DND-41 (cell line): ENCODE results near the gene FOXP1.

Experiments used
- ATAC-seq: fragments of 200-7000 bp; cut with Tn5 transposase; 3 replicates; pipeline ENCODE4 v1.9.1; 2021; ENCODE audit warnings: low read depth; ENCODE audit not compliant: insufficient read depth
- DNase-seq: peaks from one replicate; pipeline ENCODE4 v3.0.0-alpha.2; 2020
- H2AFZ ChIP-seq: 2 replicates; pipeline ENCODE4 v1.6.0; 2012; ENCODE audit warnings: low read depth, low read length
- H3K27ac ChIP-seq: 2 replicates; pipeline ENCODE4 v1.5.1; 2012; ENCODE audit warnings: low read length, inconsistent platforms
- H3K27me3 ChIP-seq: fragments of 200-600 bp; sonication (generic); 2 replicates; pipeline ENCODE4 v1.6.0; 2012; ENCODE audit warnings: low read length, mild to moderate bottlenecking, inconsistent platforms; ENCODE audit not compliant: insufficient read depth, poor library complexity
- H3K36me3 ChIP-seq: 2 replicates; pipeline ENCODE4 v1.5.1; 2012; ENCODE audit warnings: low read length, inconsistent platforms; ENCODE audit not compliant: insufficient read depth
- H3K4me1 ChIP-seq: 2 replicates; pipeline ENCODE4 v1.5.1; 2012; ENCODE audit warnings: mild to moderate bottlenecking, low read length; ENCODE audit not compliant: insufficient read depth
- H3K4me2 ChIP-seq: 2 replicates; pipeline ENCODE4 v1.6.0; 2012; ENCODE audit warnings: mild to moderate bottlenecking, moderate library complexity, low read length, inconsistent platforms; ENCODE audit not compliant: insufficient read depth
- H3K4me3 ChIP-seq, 2 experiments: fragments of 200-600 bp in 1 of 2; shearing (Covaris generic) in 1 of 2; 2 replicates each; pipeline ENCODE4 v1.5.1; 2012 to 2016; ENCODE audit warnings: inconsistent platforms in 2 of 2, low read length in 2 of 2, mild to moderate bottlenecking in 2 of 2, low read depth in 1 of 2, moderate library complexity in 1 of 2
- H3K79me2 ChIP-seq: 2 replicates; pipeline ENCODE4 v1.6.0; 2012; ENCODE audit warnings: low read length, inconsistent platforms; ENCODE audit not compliant: insufficient read depth
- H3K9ac ChIP-seq: 2 replicates; pipeline ENCODE4 v1.6.0; 2012; ENCODE audit warnings: low read depth, mild to moderate bottlenecking, inconsistent platforms, low read length, moderate library complexity
- H3K9me3 ChIP-seq: 2 replicates; pipeline ENCODE4 v1.5.1; 2012; ENCODE audit warnings: low read length, moderate library complexity, mild to moderate bottlenecking, inconsistent platforms; ENCODE audit not compliant: insufficient read depth, severe bottlenecking
- H4K20me1 ChIP-seq: 2 replicates; pipeline ENCODE4 v1.6.0; 2012; ENCODE audit warnings: low read length; ENCODE audit not compliant: insufficient read depth
- CTCF ChIP-seq: IDR thresholded peaks from 2 replicates; pipeline ENCODE4 v1.5.1; 2012; ENCODE audit warnings: borderline replicate concordance, low read length, moderate library complexity, mild to moderate bottlenecking; ENCODE audit not compliant: poor library complexity, severe bottlenecking; ENCODE audit errors: extremely low read depth
- EZH2 ChIP-seq: IDR thresholded peaks from 3 replicates; pipeline ENCODE4 v1.6.1; 2012; ENCODE audit warnings: borderline replicate concordance, low read depth, mild to moderate bottlenecking, moderate library complexity, low read length, inconsistent platforms; ENCODE audit not compliant: severe bottlenecking

The FOXP1 gene

GRCh38 chr3:71524672-71525071, 58.9 kb downstream of the FOXP1 start:
- no peak overlapping the region for H2AFZ ChIP-seq
- no peak overlapping the region for H3K27ac ChIP-seq
- ATAC-seq, result no peak
- no peak overlapping the region for H3K9ac ChIP-seq
- H3K27me3 ChIP-seq, result no peaks in the 10 kb centered on the region
- no peak for DNase-seq
- no peak for TF ChIP-seq EZH2
- no peak for TF ChIP-seq CTCF
- H3K9me3 ChIP-seq, result no peaks in the 10 kb centered on the region
- no peak overlapping the region for H3K4me3 ChIP-seq
- peaks cover 6% of the 10 kb centered on the region; the same call in 1 of the 2 replicates for H4K20me1 ChIP-seq
- 0 out of 2 replicates have a peak, but pooled peaks cover 7% of the 10 kb centered on the region for H3K36me3 ChIP-seq
- H3K4me1 ChIP-seq, result no peaks in the 10 kb centered on the region
- no peak overlapping the region for H3K4me2 ChIP-seq
- peaks cover 25% of the 10 kb centered on the region for H3K79me2 ChIP-seq

GRCh38 chr3:71523628-71524027, 59.9 kb downstream of the FOXP1 start:
- H3K27ac ChIP-seq, result no peak overlapping the region
- H3K4me3 ChIP-seq, result no peak overlapping the region
- no peaks in the 10 kb centered on the region for H3K4me1 ChIP-seq
- TF ChIP-seq EZH2, result no peak
- TF ChIP-seq CTCF, result no peak
- H3K9ac ChIP-seq, result no peak overlapping the region
- peaks cover 6% of the 10 kb centered on the region; the same call in 1 of the 2 replicates for H4K20me1 ChIP-seq
- H3K79me2 ChIP-seq, result peaks cover 26% of the 10 kb centered on the region
- no peaks in the 10 kb centered on the region for H3K27me3 ChIP-seq
- no peaks in the 10 kb centered on the region for H3K9me3 ChIP-seq
- no peak for ATAC-seq
- no peak for DNase-seq
- H3K36me3 ChIP-seq, result 0 out of 2 replicates have a peak, but pooled peaks cover 4% of the 10 kb centered on the region
- H2AFZ ChIP-seq, result no peak overlapping the region
- H3K4me2 ChIP-seq, result no peak overlapping the region

GRCh38 chr3:71521940-71522876, 61.3 kb downstream of the FOXP1 start:
- Histone ChIP-seq H3K4me3 (no peak overlapping the region), H2AFZ (no peak overlapping the region), H3K27me3 (no peaks in the 10 kb centered on the region), H3K36me3 (0 out of 2 replicates have a peak, but pooled peaks cover 4% of the 10 kb centered on the region), H3K79me2 (peaks cover 29% of the 10 kb centered on the region), H3K27ac (no peak overlapping the region), H3K4me2 (no peak overlapping the region), H3K9me3 (no peaks in the 10 kb centered on the region), H4K20me1 (peaks cover 7% of the 10 kb centered on the region; the same call in 1 of the 2 replicates), H3K9ac (no peak overlapping the region), H3K4me1 (no peaks in the 10 kb centered on the region)
- no peak for DNase-seq
- TF ChIP-seq EZH2 (no peak), CTCF (no peak)
- no peak for ATAC-seq
